Small intestine (tissue), 7 donors: ENCODE data around the gene SNX7. TPM values are rescaled to one million over a fixed set of nuclear protein-coding genes. Genes with fewer than 3 reads are reported as not detected.

Experiments used
- DNase-seq, 2 donors: peaks; one replicate each; pipeline versions ENCODE4 v3.0.0 to v3.0.0-alpha.2; 2013
- FAIRE-seq: peaks from 2 replicates; lab custom pipeline; 2012; peaks lifted over from hg19 to GRCh38; lab: Jason Lieb, UNC
- H3K27ac ChIP-seq, 3 donors: one replicate each; pipeline ENCODE4 v1.5.1; 2013; ENCODE audit warnings: low read length in 2 of 3, mild to moderate bottlenecking in 2 of 3, control low read depth in 1 of 3, inconsistent platforms in 1 of 3, low read depth in 1 of 3, moderate library complexity in 1 of 3
- H3K27me3 ChIP-seq, 3 donors: one replicate each; pipeline ENCODE4 v1.6.1; 2013; ENCODE audit warnings: low read length in 3 of 3, inconsistent platforms in 1 of 3; ENCODE audit not compliant: control insufficient read depth in 3 of 3, insufficient read depth in 3 of 3
- H3K36me3 ChIP-seq, 3 donors: one replicate each; pipeline ENCODE4 v1.6.1; 2013; ENCODE audit warnings: low read length in 3 of 3, inconsistent platforms in 1 of 3, low read depth in 1 of 3, mild to moderate bottlenecking in 1 of 3, moderate library complexity in 1 of 3; ENCODE audit not compliant: control insufficient read depth in 3 of 3, insufficient read depth in 2 of 3
- H3K4me1 ChIP-seq, 3 donors: one replicate each; pipeline ENCODE4 v1.6.1; 2013; ENCODE audit warnings: low read length in 2 of 3, inconsistent platforms in 1 of 3, low read depth in 1 of 3, mild to moderate bottlenecking in 1 of 3, moderate library complexity in 1 of 3; ENCODE audit not compliant: control insufficient read depth in 3 of 3, insufficient read depth in 2 of 3
- H3K4me3 ChIP-seq, 3 donors: one replicate each; pipeline ENCODE4 v1.5.1; 2013; ENCODE audit warnings: low read length in 3 of 3, control low read depth in 1 of 3, inconsistent platforms in 1 of 3, low read depth in 1 of 3, mild to moderate bottlenecking in 1 of 3, moderate library complexity in 1 of 3
- H3K9me3 ChIP-seq, 2 donors: one replicate each; pipeline ENCODE4 v1.6.1; 2013; ENCODE audit warnings: low read depth in 1 of 2, low read length in 1 of 2; ENCODE audit not compliant: control insufficient read depth in 2 of 2, insufficient read depth in 1 of 2
- WGBS, 3 donors: extraction: QIAGEN DNeasy Blood & Tissue Kit; methylation state at CpG; one replicate each; pipeline ENCODE4 v1.1.7; 2013; 5-methylcytosine and 5-hydroxymethylcytosine counted together
- polyA plus RNA-seq, 4 donors: library from polyadenylated mRNA; stranded (reverse) in 3 of 4; unstranded in 1 of 4; fragments of 200-250 nt in 3 of 4; fragments of 120-200 nt in 1 of 4; gene quantifications; one replicate each; pipeline versions ENCODE4 v1.2.1 to v1.2.3, GENCODE V29; 2013
- donor health status: healthy with polysubstance abuse.
- donor health status: control.
- donor health status: control.
- donor health status: Bipolar disorder and iron deficiency.
- donor health status: healthy.

Gene SNX7
- polyA plus RNA-seq, 4 donors = 27.9 to 47.6 (median 38.6) TPM

- H3K27me3 ChIP-seq = no peaks in the 10 kb centered on the region
- H3K4me1 ChIP-seq = peaks cover 0 to 18% (median 6%) of the 10 kb centered on the region in 3 donors
- H3K36me3 ChIP-seq = no peaks in the 10 kb centered on the region
- no peaks in the 10 kb centered on the region for H3K9me3 ChIP-seq
- WGBS, 3 donors = 18 to 58% (median 30%) methylated on average over 9 of the region's 9 CpGs
- peak overlapping the region in 2 of 3 donors; percentile 20 to 79 for H3K27ac ChIP-seq
- DNase-seq = peak; percentile 77 to 82
- no peak for FAIRE-seq
- H3K4me3 ChIP-seq = peak overlapping the region in 1 of 3 donors; percentile 5
Observed at GRCh38 chr1:98732985-98733781, 71.7 kb downstream of the SNX7 start.

- Histone ChIP-seq H3K27ac (peak overlapping the region in 1 of 3 donors; percentile 79), H3K9me3 (no peaks in the 10 kb centered on the region), H3K4me1 (peaks cover 0 to 18% (median 6%) of the 10 kb centered on the region in 3 donors), H3K4me3 (no peak overlapping the region), H3K36me3 (no peaks in the 10 kb centered on the region), H3K27me3 (no peaks in the 10 kb centered on the region)
- DNase-seq (no peak), FAIRE-seq (no peak)
Observed at GRCh38 chr1:98733782-98734112, 72.2 kb downstream of the SNX7 start.

- Histone ChIP-seq H3K27me3 (no peaks in the 10 kb centered on the region), H3K36me3 (peaks cover 0 to 2% (median 0%) of the 10 kb centered on the region in 3 donors), H3K9me3 (no peaks in the 10 kb centered on the region), H3K4me1 (peaks cover 0 to 18% (median 6%) of the 10 kb centered on the region in 3 donors), H3K4me3 (no peak overlapping the region), H3K27ac (peak overlapping the region in 1 of 3 donors; percentile 40)
- FAIRE-seq (no peak), DNase-seq (peak; percentile 28)
Observed at GRCh38 chr1:98735756-98736155, 74.2 kb downstream of the SNX7 start.

DNA sequence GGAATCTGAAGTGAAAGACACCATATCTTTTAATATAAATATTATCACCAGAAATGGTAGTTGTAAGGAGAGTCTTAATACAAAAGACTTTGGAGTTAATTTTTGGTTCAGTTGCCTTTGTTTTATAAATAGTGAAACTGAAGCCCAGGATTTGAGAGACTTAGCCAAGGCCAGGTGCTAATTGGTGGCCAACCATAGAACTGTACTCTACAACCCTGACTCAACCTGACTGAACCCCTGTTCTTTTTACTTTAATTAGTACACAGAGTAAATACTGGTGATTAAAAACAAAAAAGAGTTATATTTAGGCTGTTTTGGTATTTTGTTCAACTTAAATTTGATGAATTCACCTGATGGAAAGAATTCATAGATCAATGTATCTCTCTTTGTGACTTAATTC lies 76.3 kb downstream of the SNX7 start:
- H3K27ac ChIP-seq = no peak overlapping the region
- H3K4me1 ChIP-seq = peaks cover 0 to 16% (median 5%) of the 10 kb centered on the region in 3 donors
- no peak for FAIRE-seq
- DNase-seq = no peak
- peaks cover 0 to 2% (median 0%) of the 10 kb centered on the region in 3 donors for H3K36me3 ChIP-seq
- no peak overlapping the region for H3K4me3 ChIP-seq
- H3K27me3 ChIP-seq = no peaks in the 10 kb centered on the region
- no peaks in the 10 kb centered on the region for H3K9me3 ChIP-seq

- FAIRE-seq (no peak), DNase-seq (no peak)
- peaks cover 0 to 4% (median 0%) of the 10 kb centered on the region in 3 donors for H3K4me1 ChIP-seq
- H3K27me3 ChIP-seq = no peaks in the 10 kb centered on the region
- H3K4me3 ChIP-seq = no peak overlapping the region
- peaks cover 0 to 2% (median 0%) of the 10 kb centered on the region in 3 donors for H3K36me3 ChIP-seq
- 82 to 94% (median 94%) methylated on average over 1 of the region's 1 CpG for WGBS, 3 donors
- H3K27ac ChIP-seq = no peak overlapping the region
- no peaks in the 10 kb centered on the region for H3K9me3 ChIP-seq
Observed at GRCh38 chr1:98739762-98740161, 78.2 kb downstream of the SNX7 start.

GRCh38 chr1:98741164-98741563 lies 79.6 kb downstream of the SNX7 start:
- no peak for FAIRE-seq
- 51 to 68% (median 65%) methylated on average over 1 of the region's 1 CpG for WGBS, 3 donors
- peaks cover 0 to 2% (median 0%) of the 10 kb centered on the region in 3 donors for H3K36me3 ChIP-seq
- H3K27me3 ChIP-seq = no peaks in the 10 kb centered on the region
- no peak for DNase-seq
- no peak overlapping the region for H3K27ac ChIP-seq
- no peaks in the 10 kb centered on the region for H3K9me3 ChIP-seq
- H3K4me1 ChIP-seq = peaks cover 0 to under 1% (median 0%) of the 10 kb centered on the region in 3 donors
- no peak overlapping the region for H3K4me3 ChIP-seq

GRCh38 chr1:98749152-98749756 lies 87.7 kb downstream of the SNX7 start:
- no peaks in the 10 kb centered on the region for H3K9me3 ChIP-seq
- peak in 1 of 2 donors; percentile 12 for DNase-seq
- no peak overlapping the region for H3K4me3 ChIP-seq
- no peaks in the 10 kb centered on the region for H3K36me3 ChIP-seq
- H3K27ac ChIP-seq = no peak overlapping the region
- H3K4me1 ChIP-seq = no peaks in the 10 kb centered on the region
- FAIRE-seq = no peak
- H3K27me3 ChIP-seq = no peaks in the 10 kb centered on the region
- WGBS, 3 donors = 48 to 51% (median 50%) methylated on average over 2 of the region's 2 CpGs

DNA sequence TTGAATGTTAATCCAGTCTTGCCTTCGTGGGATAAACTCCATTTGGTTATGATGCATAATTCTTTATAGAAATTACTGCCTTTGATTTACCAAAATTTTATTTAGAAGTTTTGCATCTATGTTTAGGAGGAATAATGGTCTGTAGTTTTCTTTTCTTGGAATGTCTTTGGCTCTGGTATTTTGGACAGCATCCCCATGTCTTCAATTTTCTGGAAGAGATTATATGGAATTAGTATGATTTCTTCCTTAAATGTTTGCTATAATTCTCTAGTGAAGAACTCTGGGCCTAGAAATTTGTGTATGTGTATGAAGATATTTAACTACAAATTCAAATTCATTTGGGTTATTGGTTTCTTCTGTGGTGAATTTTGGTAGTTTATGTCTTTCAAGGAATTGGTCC lies 92.7 kb downstream of the SNX7 start:
- FAIRE-seq (no peak), DNase-seq (no peak)
- Histone ChIP-seq H3K36me3 (peaks cover 0 to 3% (median 0%) of the 10 kb centered on the region in 3 donors), H3K4me1 (no peaks in the 10 kb centered on the region), H3K27ac (no peak overlapping the region), H3K9me3 (no peaks in the 10 kb centered on the region), H3K4me3 (no peak overlapping the region), H3K27me3 (no peaks in the 10 kb centered on the region)
- 68 to 91% (median 77%) methylated on average over 1 of the region's 1 CpG for WGBS, 3 donors
